ENCODE measurements around the gene TCF12.

The TCF12 gene

GRCh38 chr15:57227166-57227565 is 308.7 kb downstream of the TCF12 start:
- no peak for DNase-seq

- no peak for DNase-seq
Observed at GRCh38 chr15:57227899-57228298, 309.5 kb downstream of the TCF12 start.

- DNase-seq = no peak
Observed at GRCh38 chr15:57228395-57228794, 310.0 kb downstream of the TCF12 start.

GRCh38 chr15:57229051-57229450 is 310.6 kb downstream of the TCF12 start:
- DNase-seq = no peak

GRCh38 chr15:57231559-57231958 is 313.1 kb downstream of the TCF12 start:
- no peak for DNase-seq

GRCh38 chr15:57234156-57234555 is 315.7 kb downstream of the TCF12 start:
- no peak for DNase-seq

GRCh38 chr15:57235186-57235585 is 316.7 kb downstream of the TCF12 start:
- peak in 1 of 2 experiments; percentile 15 for DNase-seq

GRCh38 chr15:57235873-57236272 is 317.4 kb downstream of the TCF12 start:
- DNase-seq = peak; percentile 70 to 73

GRCh38 chr15:57236561-57237300 is 318.3 kb downstream of the TCF12 start:
- peak; percentile 79 to 91 for DNase-seq

GRCh38 chr15:57237301-57237642 is 318.8 kb downstream of the TCF12 start:
- peak; percentile 85 to 91 for DNase-seq

- DNase-seq = no peak
Observed at GRCh38 chr15:57237676-57238075, 319.2 kb downstream of the TCF12 start.

GRCh38 chr15:57245130-57245529 is 326.7 kb downstream of the TCF12 start:
- DNase-seq = peak in 1 of 2 experiments; percentile 21

- DNase-seq = no peak
Observed at GRCh38 chr15:57245714-57246113, 327.3 kb downstream of the TCF12 start.

GRCh38 chr15:57248074-57248473 is 329.6 kb downstream of the TCF12 start:
- no peak for DNase-seq

- DNase-seq = peak in 1 of 2 experiments; percentile 42
Observed at GRCh38 chr15:57251308-57251707, 332.9 kb downstream of the TCF12 start.

- DNase-seq = no peak
Observed at GRCh38 chr15:57251941-57252340, 333.5 kb downstream of the TCF12 start.

- peak; percentile 38 to 40 for DNase-seq
Observed at GRCh38 chr15:57253082-57253481, 334.6 kb downstream of the TCF12 start.

- no peak for DNase-seq
Observed at GRCh38 chr15:57253500-57253899, 335.1 kb downstream of the TCF12 start.

GRCh38 chr15:57255751-57256341 is 337.4 kb downstream of the TCF12 start:
- DNase-seq = no peak

- DNase-seq = peak in 1 of 2 experiments; percentile 9
Observed at GRCh38 chr15:57256939-57257338, 338.5 kb downstream of the TCF12 start.

GRCh38 chr15:57259568-57260040 is 341.2 kb downstream of the TCF12 start:
- peak; percentile 92 for DNase-seq

- peak; percentile 72 to 84 for DNase-seq
Observed at GRCh38 chr15:57263520-57263919, 345.1 kb downstream of the TCF12 start.

- no peak for DNase-seq
Observed at GRCh38 chr15:57272771-57273357, 354.4 kb downstream of the TCF12 start.

GRCh38 chr15:57273402-57273801 is 355.0 kb downstream of the TCF12 start:
- DNase-seq = no peak

Data from NCI-H1930 (cell line).